ENCODE measurements around the gene INPP5A. TPM values are rescaled to one million over a fixed set of nuclear protein-coding genes. Genes with fewer than 3 reads are reported as not detected.

The INPP5A gene
- total RNA-seq, 1 experiment from 2014 or later, result 16.6 TPM

DNA sequence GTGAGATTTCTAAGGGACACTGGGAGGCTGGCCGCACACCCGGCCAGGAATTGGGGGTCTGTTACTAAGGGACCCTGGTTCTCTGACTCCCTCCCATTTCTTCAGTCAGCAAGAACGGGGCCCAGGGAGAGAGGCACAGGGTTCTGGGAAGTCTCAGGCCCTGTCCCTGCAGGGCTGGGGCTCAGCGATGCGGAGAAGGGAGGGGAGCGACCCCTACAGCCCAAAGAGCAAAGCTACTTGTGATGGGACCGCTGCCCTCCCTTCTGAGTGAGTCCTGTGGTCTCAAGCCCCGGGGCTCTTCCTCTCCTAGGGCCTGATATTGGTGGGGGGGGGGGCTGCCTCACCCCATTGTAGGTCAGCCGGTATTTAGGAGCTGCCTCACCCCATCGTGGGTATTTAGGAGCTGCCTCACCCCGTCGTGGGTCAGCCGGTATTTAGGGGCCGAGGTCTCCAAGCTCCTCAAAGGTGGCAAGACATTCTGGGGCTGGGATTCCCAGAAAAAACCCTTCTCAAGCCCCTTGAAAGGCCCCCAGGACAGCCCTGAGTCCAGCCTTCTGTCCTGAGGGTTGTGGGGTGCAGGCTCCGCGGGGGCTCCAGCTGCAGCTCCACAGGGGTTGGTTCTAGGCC lies 265.2 kb downstream of the INPP5A start:
- TF ChIP-seq CTCF (IDR thresholded peaks at IDR 0.05; ENCODE audit: unreplicated experiment), result no peak
- Mint-ChIP-seq H3K27ac (ENCODE audit: unreplicated experiment) (no peak overlapping the region), H3K9me3 (ENCODE audit: low read depth, unreplicated experiment) (no peaks in the 10 kb centered on the region), H3K36me3 (ENCODE audit: insufficient read depth, unreplicated experiment) (no peaks in the 10 kb centered on the region), H3K27me3 (ENCODE audit: unreplicated experiment) (no peaks in the 10 kb centered on the region), H3K4me3 (ENCODE audit: low read depth, unreplicated experiment) (no peak overlapping the region), H3K4me1 (ENCODE audit: low read depth, unreplicated experiment) (no peaks in the 10 kb centered on the region)
- CTCF ChIA-PET, result no interaction called here
- intact Hi-C loops (cut with micrococcal nuclease; ENCODE audit: unreplicated experiment), result no loop called here
- DNase-seq, result no peak
- BruUV-seq (replicated peaks), result no TSS peak

DNA sequence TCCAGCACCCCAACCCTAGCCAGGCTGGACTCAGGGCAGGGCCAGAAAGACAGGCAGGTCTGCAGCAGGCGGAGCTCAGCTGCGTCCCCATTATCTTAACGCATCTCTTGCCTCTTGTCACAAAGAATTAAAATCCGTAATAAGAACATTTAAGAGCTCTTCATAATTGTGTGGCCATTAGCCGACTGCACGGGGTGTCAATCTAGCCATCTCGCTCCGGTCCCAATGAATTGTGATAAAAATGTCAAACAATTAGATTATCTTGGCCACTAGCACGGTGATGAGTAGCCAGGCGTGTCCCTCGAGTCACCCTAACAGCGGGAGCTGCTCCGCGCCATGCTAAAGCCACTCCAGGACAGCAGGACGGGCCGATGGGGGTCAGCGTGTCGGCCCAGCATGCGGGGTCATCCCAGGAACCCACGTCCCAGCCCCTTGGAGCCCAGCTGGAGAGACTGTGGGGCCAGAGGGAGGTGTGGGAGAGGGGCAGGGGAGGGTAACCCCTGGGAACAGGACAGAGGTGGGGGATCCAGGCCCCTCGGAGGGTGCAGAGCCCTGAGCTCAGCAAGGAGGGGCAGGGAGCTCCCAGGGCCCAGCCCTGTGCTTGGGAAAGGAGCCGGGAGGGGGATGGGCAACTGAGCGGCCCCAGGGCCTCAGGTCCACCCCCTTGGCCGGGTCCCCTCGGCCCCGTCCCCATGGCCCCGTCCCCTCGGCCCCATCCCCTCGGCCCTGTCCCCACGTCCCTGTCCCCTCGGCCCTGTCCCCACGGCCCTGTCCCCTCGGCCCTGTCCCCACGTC lies 266.0 kb downstream of the INPP5A start:
- no peaks in the 10 kb centered on the region for H3K27me3 Mint-ChIP-seq (ENCODE audit: unreplicated experiment)
- no peak overlapping the region for H3K4me3 Mint-ChIP-seq (ENCODE audit: low read depth, unreplicated experiment)
- BruUV-seq (replicated peaks), result no TSS peak
- DNase-seq, result no peak
- no peak for TF ChIP-seq CTCF (IDR thresholded peaks at IDR 0.05; ENCODE audit: unreplicated experiment)
- no peaks in the 10 kb centered on the region for H3K36me3 Mint-ChIP-seq (ENCODE audit: insufficient read depth, unreplicated experiment)
- no peak overlapping the region for H3K27ac Mint-ChIP-seq (ENCODE audit: unreplicated experiment)
- H3K4me1 Mint-ChIP-seq (ENCODE audit: low read depth, unreplicated experiment), result no peaks in the 10 kb centered on the region
- intact Hi-C loops (cut with micrococcal nuclease; ENCODE audit: unreplicated experiment), result no loop called here
- CTCF ChIA-PET, result no interaction called here
- no peaks in the 10 kb centered on the region for H3K9me3 Mint-ChIP-seq (ENCODE audit: low read depth, unreplicated experiment)

GRCh38 chr10:132804287-132804686 lies 266.7 kb downstream of the INPP5A start:
- Mint-ChIP-seq H3K27me3 (ENCODE audit: unreplicated experiment) (no peaks in the 10 kb centered on the region), H3K27ac (ENCODE audit: unreplicated experiment) (no peak overlapping the region), H3K9me3 (ENCODE audit: low read depth, unreplicated experiment) (no peaks in the 10 kb centered on the region), H3K4me3 (ENCODE audit: low read depth, unreplicated experiment) (no peak overlapping the region), H3K4me1 (ENCODE audit: low read depth, unreplicated experiment) (no peaks in the 10 kb centered on the region), H3K36me3 (ENCODE audit: insufficient read depth, unreplicated experiment) (no peaks in the 10 kb centered on the region)
- intact Hi-C loops (cut with micrococcal nuclease; ENCODE audit: unreplicated experiment), result no loop called here
- no peak for DNase-seq
- CTCF ChIA-PET, result no interaction called here
- BruUV-seq (replicated peaks), result no TSS peak
- no peak for TF ChIP-seq CTCF (IDR thresholded peaks at IDR 0.05; ENCODE audit: unreplicated experiment)

DNA sequence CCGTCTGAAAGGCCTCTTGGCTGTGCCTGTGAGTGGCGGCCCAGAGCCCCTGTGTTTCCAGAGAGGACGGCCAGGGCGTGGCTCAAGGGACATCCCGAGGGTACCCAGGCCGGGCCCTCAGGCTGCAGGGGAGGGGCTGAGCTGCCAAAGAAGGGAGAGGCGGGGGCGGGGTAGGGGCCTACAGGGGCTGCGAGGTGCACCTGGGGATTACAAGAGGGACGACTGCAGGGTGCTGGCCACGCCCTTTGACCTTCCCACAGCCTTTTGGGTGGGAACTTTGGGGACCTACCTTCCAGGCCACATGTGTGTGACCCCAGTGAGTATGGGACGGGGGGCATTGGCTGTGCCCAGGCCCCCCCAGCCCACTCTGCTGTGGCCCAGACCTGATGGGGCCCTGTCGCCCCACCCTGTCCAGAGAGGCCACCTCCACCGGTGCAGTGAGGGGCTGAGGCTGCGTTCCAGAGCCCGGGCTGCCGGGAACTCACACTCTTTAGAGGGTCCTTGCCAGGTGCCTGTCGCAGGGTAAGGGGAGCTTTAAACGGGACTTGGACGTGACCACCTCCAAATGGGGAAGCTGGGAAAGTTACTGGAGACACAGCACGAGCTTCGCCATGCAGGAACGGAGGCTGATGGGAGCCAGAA lies 267.3 kb downstream of the INPP5A start:
- Mint-ChIP-seq H3K4me1 (ENCODE audit: low read depth, unreplicated experiment) (no peaks in the 10 kb centered on the region), H3K36me3 (ENCODE audit: insufficient read depth, unreplicated experiment) (no peaks in the 10 kb centered on the region), H3K9me3 (ENCODE audit: low read depth, unreplicated experiment) (no peaks in the 10 kb centered on the region), H3K4me3 (ENCODE audit: low read depth, unreplicated experiment) (no peak overlapping the region), H3K27ac (ENCODE audit: unreplicated experiment) (no peak overlapping the region), H3K27me3 (ENCODE audit: unreplicated experiment) (no peaks in the 10 kb centered on the region)
- no TSS peak for BruUV-seq (replicated peaks)
- no peak for TF ChIP-seq CTCF (IDR thresholded peaks at IDR 0.05; ENCODE audit: unreplicated experiment)
- CTCF ChIA-PET, result no interaction called here
- no peak for DNase-seq
- intact Hi-C loops (cut with micrococcal nuclease; ENCODE audit: unreplicated experiment), result no loop called here

Measured in Calu3 (cell line).